IMR-90 (cell line): ENCODE measurements around the gene MAP1A. TPM values are rescaled to one million over a fixed set of nuclear protein-coding genes. Genes with fewer than 3 reads are reported as not detected.

Source experiments
- ATAC-seq: fragments of 200-7000 bp; cut with Tn5 transposase; 2 replicates; pipeline ENCODE4 v1.9.1; 2020; ENCODE audit warnings: low read depth, mild to moderate bottlenecking, moderate library complexity
- BruUV-seq: library from RNA; stranded (reverse); fragments of 400-500 nt; replicated peaks from 2 replicates; lab custom pipeline; 2021; lab: Mats Ljungman, UMichigan
- CTCF ChIA-PET: fragments of 300-600 bp; formaldehyde crosslinking; extraction: SDS; loops from one replicate; lab custom pipeline; 2021; ENCODE audit warnings: antibody characterized with exemption; lab: Yijun Ruan, JAX
- POLR2A ChIA-PET: fragments of 300-600 bp; sonication (Branson Sonifier 250); formaldehyde crosslinking; loops from one replicate; lab custom pipeline; 2022; ENCODE audit warnings: antibody characterized with exemption; ENCODE audit not compliant: unreplicated experiment; lab: Charles Lee
- DNase-seq: peaks from one replicate; pipeline ENCODE4 v3.0.0; 2013
- H2AFZ ChIP-seq: replicated peaks from 2 replicates; pipeline ENCODE3; 2013; ENCODE audit warnings: low read length, mild to moderate bottlenecking; ENCODE audit not compliant: poor library complexity
- H2AK5ac ChIP-seq: 2 replicates; pipeline ENCODE4 v1.6.1; 2013; ENCODE audit warnings: low read depth, low read length, inconsistent platforms
- H2AK9ac ChIP-seq: replicated peaks from 2 replicates; pipeline ENCODE3; 2013; ENCODE audit warnings: mild to moderate bottlenecking, low read depth, low read length, moderate library complexity; ENCODE audit not compliant: poor library complexity
- H2BK120ac ChIP-seq: 2 replicates; pipeline ENCODE4 v1.6.1; 2013; ENCODE audit warnings: low read depth, low read length, inconsistent platforms
- H2BK15ac ChIP-seq: 3 replicates; pipeline ENCODE4 v1.6.1; 2013; ENCODE audit warnings: low read depth, low read length, inconsistent platforms
- H2BK20ac ChIP-seq: 2 replicates; pipeline ENCODE4 v1.6.1; 2013; ENCODE audit warnings: low read depth, mild to moderate bottlenecking, inconsistent platforms, low read length, moderate library complexity
- H2BK5ac ChIP-seq: 2 replicates; pipeline ENCODE4 v1.6.1; 2013; ENCODE audit warnings: mild to moderate bottlenecking, low read depth, low read length, inconsistent platforms; ENCODE audit not compliant: poor library complexity, severe bottlenecking
- H3K14ac ChIP-seq: replicated peaks from 2 replicates; pipeline ENCODE4 v1.6.1; 2013; ENCODE audit warnings: low read depth, low read length, inconsistent platforms
- H3K18ac ChIP-seq: 2 replicates; pipeline ENCODE4 v1.6.1; 2013; ENCODE audit warnings: low read depth, low read length, control low read depth
- H3K23ac ChIP-seq: 2 replicates; pipeline ENCODE4 v1.6.1; 2013; ENCODE audit warnings: low read depth, low read length, inconsistent platforms
- H3K27ac ChIP-seq: 2 replicates; pipeline ENCODE4 v1.5.1; 2013; ENCODE audit warnings: mild to moderate bottlenecking, control low read depth, low read length; ENCODE audit not compliant: insufficient read depth
- H3K27me3 ChIP-seq: 2 replicates; pipeline ENCODE4 v1.6.1; 2013; ENCODE audit warnings: low read length; ENCODE audit not compliant: control insufficient read depth, insufficient read depth
- H3K36me3 ChIP-seq: 2 replicates; pipeline ENCODE4 v1.6.1; 2013; ENCODE audit warnings: low read length, mixed read lengths; ENCODE audit not compliant: control insufficient read depth, insufficient read depth
- H3K4ac ChIP-seq: 2 replicates; pipeline ENCODE4 v1.6.1; 2013; ENCODE audit warnings: low read depth, low read length, inconsistent platforms
- H3K4me1 ChIP-seq: 2 replicates; pipeline ENCODE4 v1.6.1; 2013; ENCODE audit warnings: low read length, mixed read lengths; ENCODE audit not compliant: control insufficient read depth, insufficient read depth
- H3K4me2 ChIP-seq: 2 replicates; pipeline ENCODE4 v1.6.1; 2013; ENCODE audit warnings: low read depth, mild to moderate bottlenecking, control low read depth, low read length, moderate library complexity
- H3K4me3 ChIP-seq: 2 replicates; pipeline ENCODE4 v1.5.1; 2013; ENCODE audit warnings: low read depth, mild to moderate bottlenecking, control low read depth, low read length, moderate library complexity; ENCODE audit not compliant: insufficient read depth
- H3K56ac ChIP-seq: 2 replicates; pipeline ENCODE4 v1.6.1; 2013; ENCODE audit warnings: low read length, inconsistent platforms; ENCODE audit not compliant: insufficient read depth; ENCODE audit errors: extremely low read depth
- H3K79me1 ChIP-seq, 2 experiments: 2 replicates each; pipeline ENCODE4 v1.6.1; 2013; ENCODE audit warnings: low read length in 2 of 2, inconsistent platforms in 1 of 2, low read depth in 1 of 2
- H3K9ac ChIP-seq: 2 replicates; pipeline ENCODE4 v1.6.1; 2013; ENCODE audit warnings: low read depth, low read length, control low read depth
- H3K9me1 ChIP-seq: 2 replicates; pipeline ENCODE4 v1.6.1; 2013; ENCODE audit warnings: low read length, inconsistent platforms; ENCODE audit not compliant: insufficient read depth
- H3K9me3 ChIP-seq: 2 replicates; pipeline ENCODE4 v1.6.1; 2013; ENCODE audit warnings: low read length; ENCODE audit not compliant: control insufficient read depth, insufficient read depth
- H4K20me1 ChIP-seq: 2 replicates; pipeline ENCODE4 v1.6.1; 2013; ENCODE audit warnings: low read length, inconsistent platforms; ENCODE audit not compliant: insufficient read depth
- H4K5ac ChIP-seq: 2 replicates; pipeline ENCODE4 v1.6.1; 2013; ENCODE audit warnings: mild to moderate bottlenecking, low read depth, low read length, control low read depth
- H4K8ac ChIP-seq, 2 experiments: 2 replicates each; pipeline ENCODE4 v1.6.1; 2013; ENCODE audit warnings: low read depth in 2 of 2, low read length in 2 of 2, control low read depth in 1 of 2, inconsistent platforms in 1 of 2
- H4K91ac ChIP-seq: 2 replicates; pipeline ENCODE4 v1.6.1; 2013; ENCODE audit warnings: low read depth, low read length, inconsistent platforms; ENCODE audit not compliant: insufficient read depth
- BHLHE40 ChIP-seq: fragments of 150-350 bp; IDR thresholded peaks from 2 replicates; pipeline ENCODE4 v1.6.1; 2016; ENCODE audit warnings: mild to moderate bottlenecking, low read depth, low read length
- CEBPB ChIP-seq: IDR thresholded peaks from 2 replicates; pipeline ENCODE4 v1.6.1; 2012; ENCODE audit warnings: low read depth, low read length, improper control_type of control experiment
- CHD1 ChIP-seq: IDR thresholded peaks from 2 replicates; pipeline ENCODE4 v1.6.1; 2012; ENCODE audit warnings: low read depth, low read length, improper control_type of control experiment
- CTCF ChIP-seq: conservative IDR thresholded peaks from 2 replicates; pipeline ENCODE4 v1.5.1; 2012; ENCODE audit warnings: mild to moderate bottlenecking, low read depth, low read length, improper control_type of control experiment
- FOS ChIP-seq: fragments of 150-350 bp; IDR thresholded peaks from 2 replicates; pipeline ENCODE4 v1.6.1; 2016; ENCODE audit warnings: low read depth, low read length
- MAFK ChIP-seq: IDR thresholded peaks from 2 replicates; pipeline ENCODE4 v1.6.1; 2012; ENCODE audit warnings: low read depth, low read length, improper control_type of control experiment
- MAZ ChIP-seq: IDR thresholded peaks from 2 replicates; pipeline ENCODE4 v1.6.1; 2012; ENCODE audit warnings: low read depth, mild to moderate bottlenecking, low read length, improper control_type of control experiment, moderate library complexity, borderline replicate concordance
- MXI1 ChIP-seq: IDR thresholded peaks from 2 replicates; pipeline ENCODE4 v1.6.1; 2012; ENCODE audit warnings: low read depth, mild to moderate bottlenecking, low read length, moderate library complexity, borderline replicate concordance
- NFE2L2 ChIP-seq: fragments of 150-350 bp; IDR thresholded peaks from 2 replicates; pipeline ENCODE4 v1.6.1; 2016; ENCODE audit warnings: low read depth, mild to moderate bottlenecking, low read length
- POLR2A ChIP-seq: IDR thresholded peaks from 2 replicates; pipeline ENCODE4 v1.6.1; 2012; ENCODE audit warnings: mild to moderate bottlenecking, low read depth, low read length
- RAD21 ChIP-seq: IDR thresholded peaks from 2 replicates; pipeline ENCODE4 v1.6.1; 2012; ENCODE audit warnings: low read length, improper control_type of control experiment
- RCOR1 ChIP-seq: IDR thresholded peaks from 2 replicates; pipeline ENCODE4 v1.6.1; 2012; ENCODE audit warnings: mild to moderate bottlenecking, low read length, improper control_type of control experiment; ENCODE audit not compliant: insufficient replicate concordance
- RFX5 ChIP-seq: IDR thresholded peaks from 2 replicates; pipeline ENCODE4 v1.8.0; 2012; ENCODE audit warnings: low read depth, mild to moderate bottlenecking, low read length, moderate library complexity
- SMC3 ChIP-seq: fragments of 150-350 bp; IDR thresholded peaks from 2 replicates; pipeline ENCODE4 v1.6.1; 2016; ENCODE audit warnings: low read depth, mild to moderate bottlenecking, antibody characterized with exemption, low read length, moderate library complexity
- WGBS, 2 experiments: methylation state at CpG; one replicate each; pipeline versions ENCODE4 v1.1.5 to v1.1.7; 2013; ENCODE audit warnings: missing lambda C conversion rate in 2 of 2; ENCODE audit not compliant: insufficient read length in 1 of 2; ENCODE audit errors: extremely low coverage in 2 of 2; 5-methylcytosine and 5-hydroxymethylcytosine counted together
- dilution Hi-C: fragments of 300-500 bp; cut with HindIII; formaldehyde crosslinking; loops from one replicate; pipeline ENCODE4 v1.14.3; 2018; ENCODE audit warnings: low sequenced_read_pairs; ENCODE audit not compliant: unreplicated experiment
- in situ Hi-C: fragments of 300-500 bp; cut with MboI; formaldehyde crosslinking; loops from 3 replicates; pipeline ENCODE4 v1.14.3; 2019; ENCODE audit warnings: low sequenced_read_pairs, inconsistent platforms, mixed read lengths
- intact Hi-C: fragments of 100-400 bp; cut with micrococcal nuclease; formaldehyde crosslinking; loops from 2 replicates; pipeline ENCODE4 v1.10.0; 2022
- polyA plus RNA-seq, 3 experiments: library from polyadenylated mRNA; depleted of rRNA; stranded (reverse); fragments of >200 nt; gene quantifications; 2 replicates each; pipeline ENCODE4 v1.2.3, GENCODE V29; 2012; ENCODE audit warnings: low replicate concordance in 1 of 3
- total RNA-seq: library from RNA; depleted of rRNA; stranded (reverse); fragments of >200 nt; gene quantifications from 2 replicates; pipeline ENCODE4 v1.2.3, GENCODE V29; 2012
- TF ChIP-seq, protein P1 (sequence below): fragments of 150-350 bp; IDR thresholded peaks from 2 replicates; pipeline ENCODE4 v1.6.1; 2017; ENCODE audit warnings: mild to moderate bottlenecking, antibody characterized with exemption, low read length, low read depth
- TF ChIP-seq, protein P2 (sequence below): fragments of 150-350 bp; IDR thresholded peaks from 2 replicates; pipeline ENCODE4 v1.6.1; 2016; ENCODE audit warnings: low read depth, mild to moderate bottlenecking, low read length, moderate library complexity, borderline replicate concordance

MAP1A gene
- total and polyA plus RNA-seq, 2 of the 4 experiments (the other 2 are of a cell fraction): 28.7 to 48.2 TPM

DNA sequence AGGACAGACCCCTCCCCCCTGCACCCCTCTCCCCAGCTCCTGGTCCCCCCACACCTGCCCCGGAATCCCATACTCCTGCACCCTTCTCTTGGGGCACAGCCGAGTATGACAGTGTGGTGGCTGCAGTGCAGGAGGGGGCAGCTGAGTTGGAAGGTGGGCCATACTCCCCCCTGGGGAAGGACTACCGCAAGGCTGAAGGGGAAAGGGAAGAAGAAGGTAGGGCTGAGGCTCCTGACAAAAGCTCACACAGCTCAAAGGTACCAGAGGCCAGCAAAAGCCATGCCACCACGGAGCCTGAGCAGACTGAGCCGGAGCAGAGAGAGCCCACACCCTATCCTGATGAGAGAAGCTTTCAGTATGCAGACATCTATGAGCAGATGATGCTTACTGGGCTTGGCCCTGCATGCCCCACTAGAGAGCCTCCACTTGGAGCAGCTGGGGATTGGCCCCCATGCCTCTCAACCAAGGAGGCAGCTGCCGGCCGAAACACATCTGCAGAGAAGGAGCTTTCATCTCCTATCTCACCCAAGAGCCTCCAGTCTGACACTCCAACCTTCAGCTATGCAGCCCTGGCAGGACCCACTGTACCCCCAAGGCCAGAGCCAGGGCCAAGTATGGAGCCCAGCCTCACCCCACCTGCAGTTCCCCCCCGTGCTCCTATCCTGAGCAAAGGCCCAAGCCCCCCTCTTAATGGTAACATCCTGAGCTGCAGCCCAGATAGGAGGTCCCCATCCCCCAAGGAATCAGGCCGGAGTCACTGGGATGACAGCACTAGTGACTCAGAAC is 9.8 kb downstream of the MAP1A start:
- BruUV-seq: no TSS peak
- Histone ChIP-seq H4K5ac (no peak overlapping the region), H3K56ac (no peak overlapping the region), H3K18ac (no peak overlapping the region), H2AK9ac (no peak overlapping the region), H3K4me2 (no peak overlapping the region), H3K4me3 (no peak overlapping the region), H2AFZ (no peak overlapping the region), H3K4me1 (peaks cover 3% of the 10 kb centered on the region), H4K91ac (no peak overlapping the region), H2BK5ac (no peak overlapping the region), H2AK5ac (no peak overlapping the region), H3K27me3 (no peaks in the 10 kb centered on the region), H3K36me3 (peaks cover 57% of the 10 kb centered on the region), H2BK120ac (no peak overlapping the region), H3K79me1 (peaks cover 6 to 61% of the 10 kb centered on the region in 2 experiments), H3K9ac (no peak overlapping the region), H3K9me3 (no peaks in the 10 kb centered on the region), H4K8ac (no peak overlapping the region), H3K14ac (no peak overlapping the region), H3K23ac (no peak overlapping the region), H2BK20ac (no peak overlapping the region), H2BK15ac (no peak overlapping the region), H3K9me1 (peaks cover 31% of the 10 kb centered on the region), H3K4ac (no peak overlapping the region), H3K27ac (no peak overlapping the region), H4K20me1 (peaks cover 45% of the 10 kb centered on the region)
- intact Hi-C loops (no loop called here), in situ Hi-C loops (no loop called here), dilution Hi-C loops (no loop called here)
- TF ChIP-seq, protein P1, sequence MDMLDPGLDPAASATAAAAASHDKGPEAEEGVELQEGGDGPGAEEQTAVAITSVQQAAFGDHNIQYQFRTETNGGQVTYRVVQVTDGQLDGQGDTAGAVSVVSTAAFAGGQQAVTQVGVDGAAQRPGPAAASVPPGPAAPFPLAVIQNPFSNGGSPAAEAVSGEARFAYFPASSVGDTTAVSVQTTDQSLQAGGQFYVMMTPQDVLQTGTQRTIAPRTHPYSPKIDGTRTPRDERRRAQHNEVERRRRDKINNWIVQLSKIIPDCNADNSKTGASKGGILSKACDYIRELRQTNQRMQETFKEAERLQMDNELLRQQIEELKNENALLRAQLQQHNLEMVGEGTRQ: no peak
- TF ChIP-seq MXI1 (no peak), SMC3 (no peak), RFX5 (no peak), MAZ (no peak), NFE2L2 (no peak), MAFK (no peak), FOS (no peak), RAD21 (no peak), RCOR1 (no peak), POLR2A (no peak), CEBPB (no peak), CHD1 (no peak), BHLHE40 (no peak), CTCF (no peak)
- TF ChIP-seq, protein P2, sequence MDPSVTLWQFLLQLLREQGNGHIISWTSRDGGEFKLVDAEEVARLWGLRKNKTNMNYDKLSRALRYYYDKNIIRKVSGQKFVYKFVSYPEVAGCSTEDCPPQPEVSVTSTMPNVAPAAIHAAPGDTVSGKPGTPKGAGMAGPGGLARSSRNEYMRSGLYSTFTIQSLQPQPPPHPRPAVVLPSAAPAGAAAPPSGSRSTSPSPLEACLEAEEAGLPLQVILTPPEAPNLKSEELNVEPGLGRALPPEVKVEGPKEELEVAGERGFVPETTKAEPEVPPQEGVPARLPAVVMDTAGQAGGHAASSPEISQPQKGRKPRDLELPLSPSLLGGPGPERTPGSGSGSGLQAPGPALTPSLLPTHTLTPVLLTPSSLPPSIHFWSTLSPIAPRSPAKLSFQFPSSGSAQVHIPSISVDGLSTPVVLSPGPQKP: no peak
- ATAC-seq (no peak), DNase-seq (no peak)
- ChIA-PET CTCF (no interaction called here), POLR2A (no interaction called here)
- no CpG with 5 or more reads among the region's 9 CpGs for WGBS, 2 experiments
